GM18873 (cell line): ENCODE data around the gene MADD.
"Not testable (repeated sequence)": the region's sequence is repeated elsewhere in the genome, so short reads cannot be mapped to it uniquely, and the experiment has no call there.

ENCODE experiments used
- ATAC-seq: cut with Tn5 transposase; IDR thresholded peaks from one replicate; pipeline ENCODE4 v1.9.1; 2021; ENCODE audit warnings: mild to moderate bottlenecking, moderate library complexity, moderate number of reproducible peaks; ENCODE audit not compliant: unreplicated experiment, low FRiP score

Gene MADD

GRCh38 chr11:47272706-47273105 is 2.8 kb downstream of the MADD start:
- ATAC-seq, result no peak

- ATAC-seq, result no peak
Observed at GRCh38 chr11:47274495-47275235, 4.7 kb downstream of the MADD start.

GRCh38 chr11:47276923-47277322 is 7.0 kb downstream of the MADD start:
- ATAC-seq, result no peak

- no peak for ATAC-seq
Observed at GRCh38 chr11:47278058-47278457, 8.1 kb downstream of the MADD start.

- no peak for ATAC-seq
Observed at GRCh38 chr11:47278769-47279168, 8.8 kb downstream of the MADD start.

DNA sequence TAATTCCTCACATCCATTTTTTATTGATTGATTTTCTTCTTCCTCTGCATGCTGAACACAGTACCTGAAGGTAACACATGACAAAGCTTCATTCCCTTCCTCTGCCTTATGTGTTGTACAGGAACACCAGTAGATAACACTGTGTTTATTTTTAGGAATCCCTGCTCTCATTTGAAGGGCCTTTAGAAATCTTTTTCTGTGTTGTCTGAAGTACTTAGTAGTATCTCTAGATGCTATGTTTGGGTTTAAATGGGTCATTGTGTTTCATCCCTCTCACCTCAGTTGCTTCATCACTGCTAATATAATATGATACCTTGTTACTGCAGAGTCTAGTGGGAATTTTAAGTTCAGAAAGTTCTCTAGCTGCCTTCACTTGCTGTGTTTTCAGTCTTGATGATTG is 10.2 kb downstream of the MADD start:
- ATAC-seq, result no peak

- ATAC-seq, result no peak
Observed at GRCh38 chr11:47280860-47281259, 10.9 kb downstream of the MADD start.

DNA sequence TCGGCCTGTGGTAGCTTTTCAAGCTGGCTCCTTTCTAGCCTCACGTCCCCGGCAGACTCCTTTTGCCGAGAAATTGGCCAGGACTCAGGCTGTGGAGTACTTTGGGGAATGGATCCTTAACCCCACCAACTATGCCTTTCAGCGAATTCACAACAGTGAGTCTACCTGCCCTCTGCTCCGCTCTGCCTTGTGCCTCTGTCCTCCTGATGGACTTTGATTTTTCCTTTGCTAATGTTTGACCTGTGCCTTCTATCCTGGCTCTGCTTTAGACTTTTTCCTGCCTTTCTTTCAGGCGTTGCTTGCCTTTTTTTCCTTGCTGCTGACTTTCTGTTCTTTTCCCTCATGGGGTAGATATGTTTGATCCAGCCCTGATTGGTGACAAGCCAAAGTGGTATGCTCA is 12.5 kb downstream of the MADD start:
- no peak for ATAC-seq

DNA sequence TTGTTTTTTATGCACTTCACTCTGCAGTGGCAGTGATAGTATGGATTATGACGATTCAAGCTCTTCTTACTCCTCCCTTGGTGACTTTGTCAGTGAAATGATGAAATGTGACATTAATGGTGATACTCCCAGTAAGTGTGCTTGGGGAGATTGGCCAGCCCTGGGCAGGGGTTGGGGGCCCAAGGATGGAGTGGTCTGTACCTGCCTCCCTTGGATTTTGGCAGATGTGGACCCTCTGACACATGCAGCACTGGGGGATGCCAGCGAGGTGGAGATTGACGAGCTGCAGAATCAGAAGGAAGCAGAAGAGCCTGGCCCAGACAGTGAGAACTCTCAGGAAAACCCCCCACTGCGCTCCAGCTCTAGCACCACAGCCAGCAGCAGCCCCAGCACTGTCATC is 14.2 kb downstream of the MADD start:
- no peak for ATAC-seq

- ATAC-seq, result no peak
Observed at GRCh38 chr11:47285969-47286770, 16.2 kb downstream of the MADD start.

GRCh38 chr11:47288066-47288465 is 18.1 kb downstream of the MADD start:
- no peak for ATAC-seq

- no peak for ATAC-seq
Observed at GRCh38 chr11:47289856-47290255, 19.9 kb downstream of the MADD start.

GRCh38 chr11:47295385-47295784 is 25.5 kb downstream of the MADD start:
- no peak for ATAC-seq

GRCh38 chr11:47296045-47296444 is 26.1 kb downstream of the MADD start:
- no peak for ATAC-seq

GRCh38 chr11:47299078-47299477 is 29.1 kb downstream of the MADD start:
- no peak for ATAC-seq

DNA sequence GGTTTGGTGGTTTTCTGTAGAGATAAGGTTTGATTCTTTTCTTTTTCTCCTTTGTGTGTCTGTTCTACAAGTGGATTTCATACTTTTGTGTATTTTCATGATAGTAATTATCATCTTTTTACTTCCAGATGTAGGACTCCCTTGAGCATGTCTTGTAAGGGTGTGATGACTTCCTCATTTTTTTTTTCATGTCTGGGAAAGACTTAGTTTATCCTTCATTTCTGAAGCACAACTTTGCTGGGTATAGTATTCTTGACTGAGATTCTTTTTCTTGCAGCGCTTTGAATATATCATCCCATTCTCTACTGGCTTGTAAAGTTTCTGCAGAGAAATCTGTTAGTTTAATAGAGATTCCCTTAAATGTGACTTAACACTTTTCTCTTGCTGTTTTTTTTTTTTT is 32.9 kb downstream of the MADD start:
- ATAC-seq, result no peak

DNA sequence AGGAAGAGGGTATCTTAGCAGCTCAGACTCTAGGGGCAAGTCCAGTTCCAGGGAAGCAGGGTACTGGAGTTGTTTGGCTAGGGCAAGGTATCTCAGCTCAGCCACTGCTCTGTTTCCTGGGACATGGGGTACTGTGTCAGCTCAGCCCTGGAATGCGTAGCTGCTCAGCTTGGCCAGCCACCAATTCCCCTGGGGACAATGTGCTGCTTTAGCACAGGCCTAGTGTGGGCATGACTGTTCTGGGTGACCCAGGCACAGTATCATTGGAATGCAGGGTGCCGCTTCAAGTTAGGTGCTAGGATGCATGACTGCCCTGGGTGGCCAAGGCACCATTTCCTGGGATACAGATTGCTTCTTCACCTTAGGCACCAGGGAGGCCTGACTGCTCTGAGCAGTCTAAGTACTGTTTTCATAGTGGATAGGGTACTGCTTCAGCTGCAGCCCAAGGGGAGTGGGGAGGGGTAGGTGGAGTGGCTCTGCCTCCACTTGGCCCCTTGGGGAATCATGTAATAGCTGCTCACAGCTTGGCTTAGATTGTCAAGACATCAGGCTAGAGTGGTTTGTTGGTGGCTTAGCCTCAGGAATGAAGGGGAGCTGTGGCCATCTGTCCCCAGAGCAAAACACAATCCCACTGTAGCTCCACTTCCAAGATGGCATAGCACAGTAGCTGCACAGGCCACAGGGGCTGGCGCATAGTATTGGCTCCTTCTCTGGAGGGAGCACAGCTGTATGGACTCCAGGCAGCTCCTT is 36.0 kb downstream of the MADD start:
- no peak for ATAC-seq

DNA sequence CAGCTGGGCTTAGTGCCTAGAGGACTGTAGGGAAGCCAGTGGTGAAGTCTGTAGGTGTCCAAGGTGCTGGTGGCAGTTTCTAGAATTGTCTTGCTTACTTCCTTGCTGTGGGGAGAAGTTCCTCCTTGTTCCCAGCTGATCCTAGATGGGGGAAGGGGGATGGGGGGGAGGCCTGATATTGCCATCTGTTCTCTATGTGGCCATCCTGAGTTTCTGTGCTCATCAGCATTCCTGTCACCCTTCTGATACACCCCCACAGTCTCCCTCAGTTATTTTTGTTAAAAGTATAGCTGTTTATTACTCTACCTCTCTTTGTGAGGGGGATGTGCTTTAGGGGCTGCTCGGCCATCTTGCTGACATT is 36.5 kb downstream of the MADD start:
- no peak for ATAC-seq

GRCh38 chr11:47308050-47308823 is 38.3 kb downstream of the MADD start:
- ATAC-seq, result no peak

- ATAC-seq, result no peak
Observed at GRCh38 chr11:47314992-47315391, 45.1 kb downstream of the MADD start.

DNA sequence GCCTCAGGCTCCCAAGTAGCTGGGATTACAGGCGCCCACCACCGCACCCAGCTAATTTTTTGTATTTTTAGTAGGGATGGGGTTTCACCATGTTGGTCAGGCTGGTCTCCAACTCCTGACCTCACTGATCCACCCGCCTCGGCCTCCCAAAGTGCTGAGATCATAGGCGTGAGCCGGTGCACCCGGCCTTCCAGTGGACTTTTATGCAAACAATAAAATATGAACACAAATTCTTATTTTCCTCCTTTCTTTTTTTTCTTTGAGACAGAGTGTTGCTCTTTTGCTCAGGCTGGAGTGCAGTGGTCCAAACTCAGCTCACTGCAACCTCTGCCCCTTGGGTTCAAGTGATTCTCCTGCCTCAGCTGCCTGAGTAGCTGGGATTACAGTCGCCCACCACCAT is 46.6 kb downstream of the MADD start:
- ATAC-seq, result not testable (repeated sequence)
